GM18520 (cell line): Measurements from ENCODE around the gene MRM3.
"Not testable (repeated sequence)": the region's sequence is repeated elsewhere in the genome, so short reads cannot be mapped to it uniquely, and the experiment has no call there.

Source experiments
- ATAC-seq: cut with Tn5 transposase; IDR thresholded peaks from one replicate; pipeline ENCODE4 v1.9.1; 2021; ENCODE audit not compliant: unreplicated experiment

Gene MRM3

DNA sequence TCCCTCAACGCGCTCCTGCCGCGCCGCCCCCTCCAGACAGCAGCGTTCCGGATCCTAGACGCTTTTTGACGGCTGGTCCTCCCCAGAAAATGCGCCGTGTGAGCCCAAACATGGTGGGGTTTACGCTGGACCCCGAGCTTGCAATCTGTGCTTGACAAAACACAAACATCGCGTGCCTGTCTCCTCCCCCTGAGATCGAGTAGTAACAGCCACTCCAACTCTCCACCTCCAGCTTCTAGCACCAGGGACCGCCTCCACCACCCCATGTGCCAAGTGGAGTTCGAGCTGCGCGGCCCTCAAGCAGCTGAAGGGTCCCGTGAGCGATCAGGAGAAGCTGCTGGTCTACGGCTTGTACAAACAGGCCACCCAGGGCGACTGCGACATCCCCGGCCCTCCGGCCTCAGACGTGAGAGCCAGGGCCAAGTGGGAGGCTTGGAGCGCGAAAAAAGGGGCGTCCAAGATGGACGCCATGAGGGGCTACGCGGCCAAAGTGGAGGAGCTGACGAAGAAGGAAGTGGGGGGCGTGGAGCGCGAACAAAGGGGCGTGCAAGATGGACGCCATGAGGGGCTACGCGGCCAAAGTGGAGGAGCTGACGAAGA, 29.4 kb upstream of the MRM3 start:
- ATAC-seq, result no peak

GRCh38 chr17:753418-753817, 28.7 kb upstream of the MRM3 start:
- ATAC-seq, result no peak

DNA sequence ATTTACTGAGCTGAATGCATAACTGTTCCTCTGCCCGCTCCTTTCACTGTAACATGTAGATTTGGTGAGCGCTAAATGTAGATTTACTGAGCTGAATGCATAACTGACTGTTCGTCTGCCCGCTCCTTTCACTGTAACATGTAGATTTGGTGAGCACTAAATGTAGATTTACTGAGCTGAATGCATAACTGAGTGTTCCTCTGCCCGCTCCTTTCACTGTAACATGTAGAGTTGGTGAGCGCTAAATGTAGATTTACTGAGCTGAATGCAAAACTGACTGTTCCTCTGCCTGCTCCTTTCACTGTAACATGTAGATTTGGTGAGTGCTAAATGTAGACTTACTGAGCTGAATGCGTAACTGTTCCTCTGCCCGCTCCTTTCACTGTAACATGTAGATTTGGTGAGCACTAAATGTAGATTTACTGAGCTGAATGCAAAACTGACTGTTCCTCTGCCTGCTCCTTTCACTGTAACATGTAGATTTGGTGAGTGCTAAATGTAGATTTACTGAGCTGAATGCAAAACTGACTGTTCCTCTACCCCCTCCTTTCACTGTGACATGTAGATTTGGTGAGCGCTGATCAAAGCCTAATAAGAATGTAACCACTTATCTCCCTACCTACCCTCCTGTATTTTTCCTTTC, 26.7 kb upstream of the MRM3 start:
- not testable (repeated sequence) for ATAC-seq

DNA sequence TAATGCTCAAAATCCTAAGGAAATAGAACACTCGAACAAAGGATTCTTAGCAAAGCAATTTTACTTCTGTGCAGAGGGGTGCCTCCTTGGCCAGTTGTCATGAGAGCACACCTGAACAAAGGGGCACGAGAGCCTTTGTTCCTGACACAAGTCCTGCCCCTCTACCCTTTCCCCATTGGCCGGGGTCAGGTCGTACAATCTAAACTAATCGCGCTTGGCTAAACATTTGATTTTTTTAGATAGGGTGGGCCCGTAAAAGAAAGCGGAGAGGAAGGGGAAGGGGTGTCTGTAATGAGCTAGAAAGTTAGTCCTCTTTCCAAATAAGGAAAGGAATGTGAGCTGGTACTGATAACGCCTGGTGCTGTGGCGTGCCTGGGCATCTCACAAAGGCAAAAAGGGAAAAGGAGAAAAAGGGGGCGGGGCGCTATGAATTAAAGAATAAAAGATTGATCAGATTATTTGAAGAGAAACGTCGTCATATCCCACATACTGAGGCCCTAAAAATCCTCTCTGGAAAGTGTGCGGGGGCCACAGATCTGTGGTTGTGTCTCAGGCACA, 26.1 kb upstream of the MRM3 start:
- ATAC-seq, result not testable (repeated sequence)

- no peak for ATAC-seq
Measured at GRCh38 chr17:759964-760363, 22.2 kb upstream of the MRM3 start.

GRCh38 chr17:760371-760770, 21.8 kb upstream of the MRM3 start:
- ATAC-seq, result no peak

DNA sequence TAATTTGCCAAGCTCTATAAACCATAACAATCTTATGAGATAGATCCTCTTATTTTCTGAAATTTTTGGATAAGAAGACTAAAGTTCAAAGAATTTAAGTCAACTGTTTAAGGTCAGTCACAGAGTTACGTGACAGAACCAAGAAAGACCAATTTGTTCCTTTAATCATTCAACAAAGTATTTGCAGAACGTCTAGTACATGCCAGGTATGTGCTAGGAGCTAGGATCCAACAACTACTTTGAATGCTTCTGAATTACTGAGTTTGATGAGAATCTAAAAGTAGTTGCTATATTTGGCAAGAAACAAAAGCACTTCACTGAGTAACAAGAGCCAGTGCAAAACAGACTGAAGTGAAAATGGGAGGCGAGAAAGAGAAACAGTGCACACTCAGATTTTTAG, 15.1 kb upstream of the MRM3 start:
- no peak for ATAC-seq

- no peak for ATAC-seq
Measured at GRCh38 chr17:773016-773415, 9.1 kb upstream of the MRM3 start.

GRCh38 chr17:773467-774312, 8.5 kb upstream of the MRM3 start:
- no peak for ATAC-seq

DNA sequence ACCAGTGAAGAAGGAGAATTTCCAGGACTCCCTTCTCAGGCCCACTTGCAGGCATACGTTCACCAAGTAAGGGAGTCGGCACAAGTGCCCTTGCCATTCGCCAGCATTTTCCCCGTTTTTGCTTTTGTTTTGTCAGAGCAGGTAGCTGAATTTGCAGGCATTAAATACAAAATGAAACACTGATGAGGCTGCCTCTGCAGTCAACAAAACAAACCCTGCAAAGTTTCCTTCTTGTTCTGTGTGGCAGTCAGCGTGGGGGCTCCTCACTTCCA, 7.9 kb upstream of the MRM3 start:
- no peak for ATAC-seq

DNA sequence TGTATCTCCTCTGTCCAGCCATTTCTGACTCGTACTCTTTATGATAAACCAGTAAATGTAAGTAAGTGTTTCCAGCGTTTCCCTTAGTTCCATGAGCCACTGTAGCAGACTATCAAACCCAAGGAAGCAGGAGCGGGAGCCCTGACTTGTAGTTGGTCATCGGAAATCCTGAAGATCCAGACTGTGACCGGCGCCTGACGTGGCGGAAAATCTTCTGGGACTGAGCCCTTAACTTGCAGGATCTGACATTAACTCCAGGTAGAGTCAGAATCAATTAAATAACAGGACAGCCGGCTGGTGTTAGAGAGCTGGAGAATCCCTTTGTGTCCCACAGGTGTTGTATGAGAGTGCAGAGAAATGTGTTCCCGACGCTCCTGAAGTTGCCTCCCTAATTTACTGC, 4.1 kb upstream of the MRM3 start:
- ATAC-seq, result no peak

- no peak for ATAC-seq
Measured at GRCh38 chr17:784143-784542, 2.0 kb downstream of the MRM3 start.

- not testable (repeated sequence) for ATAC-seq
Measured at GRCh38 chr17:785901-786300, 3.7 kb downstream of the MRM3 start.

- ATAC-seq, result no peak
Measured at GRCh38 chr17:787641-788221, 5.6 kb downstream of the MRM3 start.

- no peak for ATAC-seq
Measured at GRCh38 chr17:788551-788950, 6.4 kb downstream of the MRM3 start.

DNA sequence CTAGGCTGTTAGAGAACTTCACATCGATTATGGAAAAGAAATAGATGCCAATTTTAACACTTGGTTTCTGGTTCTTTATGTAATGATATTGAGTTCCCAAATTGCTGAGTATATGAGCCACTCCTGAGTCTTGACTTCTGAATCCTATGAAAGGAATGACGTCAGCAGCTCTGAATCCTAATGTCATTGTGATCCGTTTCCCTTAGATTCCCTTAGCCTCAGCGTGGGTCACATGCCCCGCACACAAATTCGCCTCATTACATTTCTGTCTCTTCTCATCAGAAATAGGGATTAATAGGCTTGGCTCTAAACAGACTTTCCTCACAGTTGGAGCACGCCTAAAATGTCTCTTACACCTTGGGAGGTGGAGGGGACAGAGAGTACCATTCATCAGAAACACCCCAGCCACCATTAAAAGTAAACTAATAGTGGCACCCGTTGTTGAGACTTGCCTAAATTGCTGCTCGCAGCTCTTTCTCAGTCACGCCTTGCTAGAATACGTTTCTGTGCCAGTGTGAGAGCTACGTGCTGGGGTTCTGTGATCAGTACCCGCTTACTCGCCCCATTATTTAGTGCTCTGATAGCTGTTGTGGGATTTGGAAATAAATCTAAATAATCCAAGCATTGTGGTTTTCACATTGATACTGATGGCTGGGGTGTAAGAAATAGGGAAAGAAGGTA, 7.1 kb downstream of the MRM3 start:
- no peak for ATAC-seq

DNA sequence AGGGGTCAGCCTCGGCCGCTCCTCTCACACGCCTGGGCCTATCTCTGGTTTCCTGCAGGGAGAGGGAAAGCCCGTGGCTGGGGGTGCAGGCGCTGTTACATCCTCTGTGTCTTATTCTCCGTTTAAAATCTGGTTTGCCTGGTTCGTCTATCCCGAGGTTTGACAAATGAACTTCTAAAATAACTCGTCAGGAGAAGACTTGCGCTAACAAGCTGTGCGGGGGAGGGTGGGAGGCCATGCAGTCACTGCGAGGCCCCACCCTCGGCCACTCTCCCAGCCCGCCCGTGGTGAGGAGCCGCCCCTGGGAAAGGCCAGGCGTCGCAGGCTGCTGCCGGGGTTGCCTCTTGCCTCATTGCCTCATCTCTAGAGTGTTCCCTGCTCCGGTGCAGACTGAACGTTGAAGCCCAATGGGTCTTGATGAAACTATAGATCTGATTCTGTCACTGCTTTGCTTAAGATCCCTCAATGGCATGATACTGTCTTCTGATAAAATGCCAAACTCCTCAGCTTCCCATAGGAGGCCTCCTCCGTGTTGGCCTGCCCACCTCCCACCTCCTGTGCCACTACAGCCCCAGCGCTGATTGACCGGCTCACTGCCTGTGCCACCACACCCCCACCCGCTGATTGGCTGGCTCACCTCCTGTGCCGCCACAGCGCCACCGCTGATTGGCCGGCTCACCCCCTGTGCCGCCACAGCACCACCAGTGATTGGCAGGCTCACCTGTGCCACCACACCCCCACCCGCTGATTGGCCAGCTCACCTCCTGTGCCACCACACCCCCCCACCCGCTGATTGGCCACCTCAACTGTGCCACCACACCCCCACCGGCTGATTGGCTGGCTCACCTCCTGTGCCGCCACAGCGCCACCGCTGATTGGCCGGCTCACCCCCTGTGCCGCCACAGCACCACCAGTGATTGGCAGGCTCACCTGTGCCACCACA, 8.0 kb downstream of the MRM3 start:
- ATAC-seq, result not testable (repeated sequence)

GRCh38 chr17:790874-791247, 8.7 kb downstream of the MRM3 start:
- not testable (repeated sequence) for ATAC-seq

DNA sequence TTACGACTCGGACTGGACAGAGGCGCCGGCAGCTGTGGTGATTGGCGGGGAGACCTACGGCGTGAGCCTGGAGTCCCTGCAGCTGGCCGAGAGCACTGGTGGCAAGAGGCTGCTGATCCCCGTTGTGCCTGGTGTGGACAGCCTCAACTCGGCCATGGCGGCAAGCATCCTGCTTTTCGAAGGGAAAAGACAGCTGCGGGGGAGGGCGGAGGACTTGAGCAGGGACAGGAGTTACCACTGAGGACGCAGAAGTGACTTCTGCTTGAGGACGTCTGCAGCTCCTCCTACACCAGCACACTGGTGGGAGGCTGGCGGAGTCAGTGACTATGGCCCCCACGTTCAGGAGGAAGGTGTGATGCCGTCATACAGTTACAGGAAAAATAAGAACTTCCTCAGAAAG, 9.7 kb downstream of the MRM3 start:
- ATAC-seq, result no peak

DNA sequence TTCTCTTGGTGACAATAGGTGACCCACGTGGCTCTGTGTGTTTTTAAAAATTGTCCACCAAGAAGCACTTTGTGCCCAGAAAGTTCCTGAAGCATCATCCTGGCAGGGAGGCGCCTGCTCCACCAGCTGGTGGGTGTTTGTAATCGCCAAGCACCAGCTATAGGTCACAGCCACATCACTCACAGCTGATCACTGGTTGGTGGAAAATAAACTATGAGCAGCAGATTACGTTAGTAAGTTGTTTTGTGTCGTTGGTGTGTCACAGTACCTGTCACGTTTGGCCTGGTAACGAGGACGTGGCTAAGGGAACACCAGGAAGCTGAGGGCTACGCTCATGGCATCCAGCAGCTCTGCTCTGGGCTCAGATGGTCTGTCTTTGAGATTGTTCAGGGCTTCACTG, 10.1 kb downstream of the MRM3 start:
- no peak for ATAC-seq
